Epithelial cell of esophagus (primary cell): ENCODE results near the gene DACT3.
A peak's percentile ranks its signal among the peaks of the same experiment; 100 is the strongest.

Experiments used
- DNase-seq: peaks from one replicate; pipeline ENCODE4 v3.0.0; 2010; ENCODE audit warnings: low read depth
- H3K4me3 ChIP-seq: 2 replicates; pipeline ENCODE4 v1.5.1; 2011; ENCODE audit warnings: mild to moderate bottlenecking, low read length, control low read depth
- CTCF ChIP-seq: IDR thresholded peaks from 2 replicates; pipeline ENCODE4 v1.5.1; 2011; ENCODE audit warnings: low read depth, mild to moderate bottlenecking, low read length, control low read depth, inconsistent platforms; ENCODE audit not compliant: insufficient read depth; ENCODE audit errors: missing control alignments

Gene DACT3

GRCh38 chr19:46687438-46688145 is 26.6 kb upstream of the DACT3 start:
- no peak overlapping the region for H3K4me3 ChIP-seq
- TF ChIP-seq CTCF: no peak
- DNase-seq: no peak

- no peak overlapping the region for H3K4me3 ChIP-seq
- DNase-seq: no peak
- TF ChIP-seq CTCF: no peak
These were observed 24.2 kb upstream of the DACT3 start for GRCh38 chr19:46685189-46685588.

GRCh38 chr19:46678110-46678732 is 17.2 kb upstream of the DACT3 start:
- DNase-seq: peak; percentile 53
- no peak for TF ChIP-seq CTCF
- H3K4me3 ChIP-seq: no peak overlapping the region

- no peak overlapping the region for H3K4me3 ChIP-seq
- DNase-seq: peak; percentile 50
- TF ChIP-seq CTCF: no peak
These were observed 13.6 kb upstream of the DACT3 start for GRCh38 chr19:46674416-46675178.

GRCh38 chr19:46670813-46671212 is 9.8 kb upstream of the DACT3 start:
- peak; percentile 28 for DNase-seq
- TF ChIP-seq CTCF: no peak
- H3K4me3 ChIP-seq: no peak overlapping the region

- H3K4me3 ChIP-seq: no peak overlapping the region
- TF ChIP-seq CTCF: no peak
- no peak for DNase-seq
These were observed 7.7 kb upstream of the DACT3 start for GRCh38 chr19:46668662-46669061.
